BE2C (cell line): ENCODE measurements around the gene ABT1.
A peak's percentile ranks its signal among the peaks of the same experiment; 100 is the strongest.

ENCODE experiments used
- DNase-seq: peaks from one replicate; pipeline ENCODE4 v3.0.0-alpha.2; 2020
- H3K27me3 ChIP-seq: fragments of 250-450 bp; sonication (Bioruptor Pico); 2 replicates; pipeline ENCODE4 v1.5.1; 2020; ENCODE audit warnings: mild to moderate bottlenecking
- H3K36me3 ChIP-seq: fragments of 250-450 bp; sonication (Bioruptor Pico); 2 replicates; pipeline ENCODE4 v1.5.1; 2020; ENCODE audit warnings: mild to moderate bottlenecking
- H3K4me1 ChIP-seq: fragments of 250-450 bp; sonication (Bioruptor Pico); 2 replicates; pipeline ENCODE4 v1.5.1; 2020
- H3K4me3 ChIP-seq: 2 replicates; pipeline ENCODE4 v1.5.1; 2011; ENCODE audit warnings: low read depth, low read length
- H3K9me3 ChIP-seq: fragments of 250-450 bp; sonication (Bioruptor Pico); 2 replicates; pipeline ENCODE4 v1.5.1; 2020
- TF ChIP-seq, protein P1 (sequence below): IDR thresholded peaks from 2 replicates; pipeline ENCODE4 v1.5.1; 2012; ENCODE audit warnings: mild to moderate bottlenecking, low read depth, low read length

The ABT1 gene

DNA sequence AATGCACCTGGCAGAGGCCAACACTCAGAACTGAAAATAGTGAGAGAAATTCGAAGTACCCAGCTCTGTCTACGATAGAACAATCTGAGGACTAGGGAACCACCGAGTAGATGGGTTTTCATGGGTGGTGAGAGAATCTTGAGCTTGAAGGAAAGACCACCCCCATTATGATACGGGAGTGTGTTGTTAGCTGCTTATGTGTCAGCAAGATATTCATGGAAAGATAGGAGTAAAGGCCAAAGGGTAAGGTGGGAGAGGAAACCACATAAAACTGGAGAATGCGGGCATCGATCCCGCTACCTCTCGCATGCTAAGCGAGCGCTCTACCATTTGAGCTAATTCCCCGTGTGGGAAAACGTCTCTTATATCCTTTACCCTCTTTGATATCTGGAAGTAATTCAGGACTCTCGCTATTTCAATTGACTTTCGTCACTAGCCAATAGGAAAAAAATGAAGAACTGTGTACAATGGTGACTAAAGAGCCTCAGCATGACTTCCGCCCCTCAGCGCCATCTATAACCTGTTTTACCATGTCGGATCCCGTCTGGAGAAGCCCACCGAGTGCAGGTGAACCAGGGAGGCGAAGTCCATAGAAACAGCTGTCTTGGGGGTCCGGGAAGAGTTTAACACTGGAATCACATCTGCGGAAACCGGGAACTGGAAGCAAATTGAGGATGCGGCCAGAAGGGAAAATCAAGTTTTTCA, 25.0 kb upstream of the ABT1 start:
- Histone ChIP-seq H3K36me3 (no peaks in the 10 kb centered on the region), H3K4me1 (no peaks in the 10 kb centered on the region), H3K27me3 (no peaks in the 10 kb centered on the region), H3K4me3 (peak overlapping the region; percentile 87), H3K9me3 (no peaks in the 10 kb centered on the region)
- DNase-seq = peak; percentile 69
- TF ChIP-seq, protein P1, sequence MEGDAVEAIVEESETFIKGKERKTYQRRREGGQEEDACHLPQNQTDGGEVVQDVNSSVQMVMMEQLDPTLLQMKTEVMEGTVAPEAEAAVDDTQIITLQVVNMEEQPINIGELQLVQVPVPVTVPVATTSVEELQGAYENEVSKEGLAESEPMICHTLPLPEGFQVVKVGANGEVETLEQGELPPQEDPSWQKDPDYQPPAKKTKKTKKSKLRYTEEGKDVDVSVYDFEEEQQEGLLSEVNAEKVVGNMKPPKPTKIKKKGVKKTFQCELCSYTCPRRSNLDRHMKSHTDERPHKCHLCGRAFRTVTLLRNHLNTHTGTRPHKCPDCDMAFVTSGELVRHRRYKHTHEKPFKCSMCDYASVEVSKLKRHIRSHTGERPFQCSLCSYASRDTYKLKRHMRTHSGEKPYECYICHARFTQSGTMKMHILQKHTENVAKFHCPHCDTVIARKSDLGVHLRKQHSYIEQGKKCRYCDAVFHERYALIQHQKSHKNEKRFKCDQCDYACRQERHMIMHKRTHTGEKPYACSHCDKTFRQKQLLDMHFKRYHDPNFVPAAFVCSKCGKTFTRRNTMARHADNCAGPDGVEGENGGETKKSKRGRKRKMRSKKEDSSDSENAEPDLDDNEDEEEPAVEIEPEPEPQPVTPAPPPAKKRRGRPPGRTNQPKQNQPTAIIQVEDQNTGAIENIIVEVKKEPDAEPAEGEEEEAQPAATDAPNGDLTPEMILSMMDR = no peak

DNA sequence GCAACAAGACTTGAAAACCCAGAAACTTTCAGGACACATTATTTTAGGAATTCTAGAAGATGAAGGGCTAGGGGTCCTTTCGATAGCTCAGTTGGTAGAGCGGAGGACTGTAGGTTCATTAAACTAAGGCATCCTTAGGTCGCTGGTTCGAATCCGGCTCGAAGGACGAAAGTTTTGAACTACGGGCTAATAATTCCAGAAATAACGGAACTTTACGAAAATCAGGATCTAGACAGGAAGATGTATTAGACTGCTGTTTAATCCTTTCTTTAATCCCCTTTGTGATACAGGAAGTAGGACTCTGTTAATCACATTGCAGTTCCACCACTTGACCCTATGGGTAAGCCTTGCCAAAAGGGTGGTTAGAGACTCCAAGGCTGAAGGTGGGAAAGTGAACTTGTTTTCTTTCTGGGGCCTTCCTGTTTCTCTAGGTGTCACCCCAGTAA, 21.2 kb upstream of the ABT1 start:
- Histone ChIP-seq H3K4me1 (no peaks in the 10 kb centered on the region), H3K4me3 (peak overlapping the region; percentile 72), H3K27me3 (no peaks in the 10 kb centered on the region), H3K9me3 (no peaks in the 10 kb centered on the region; the same call in 1 of the 2 replicates), H3K36me3 (no peaks in the 10 kb centered on the region)
- DNase-seq = peak; percentile 64
- TF ChIP-seq, protein P1 = peak; percentile 6; the same call in 1 of the 2 replicates

DNA sequence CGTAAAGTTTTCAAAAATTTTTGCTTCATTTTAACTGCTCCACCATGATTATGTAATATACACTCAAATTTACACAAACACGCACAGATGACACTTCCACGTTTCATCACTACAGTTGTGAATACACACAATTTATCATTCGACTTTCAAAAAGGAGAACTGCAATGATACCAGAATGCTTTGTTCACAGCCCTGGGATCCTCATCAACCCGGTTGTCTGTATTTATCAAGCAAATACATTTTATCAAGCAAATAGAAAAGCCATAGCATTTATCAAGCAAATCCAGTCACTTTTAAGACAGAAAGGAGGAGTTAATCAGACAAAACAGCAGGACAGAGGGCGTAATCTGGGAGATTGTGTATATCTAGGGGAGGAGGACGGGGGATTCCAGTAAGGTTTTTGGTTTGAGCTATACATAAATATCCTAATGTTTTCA, 20.3 kb upstream of the ABT1 start:
- TF ChIP-seq, protein P1 = no peak
- H3K27me3 ChIP-seq = no peaks in the 10 kb centered on the region
- H3K9me3 ChIP-seq = no peaks in the 10 kb centered on the region; the same call in 1 of the 2 replicates
- peak overlapping the region; percentile 72 for H3K4me3 ChIP-seq
- H3K4me1 ChIP-seq = no peaks in the 10 kb centered on the region
- no peaks in the 10 kb centered on the region for H3K36me3 ChIP-seq
- DNase-seq = no peak

DNA sequence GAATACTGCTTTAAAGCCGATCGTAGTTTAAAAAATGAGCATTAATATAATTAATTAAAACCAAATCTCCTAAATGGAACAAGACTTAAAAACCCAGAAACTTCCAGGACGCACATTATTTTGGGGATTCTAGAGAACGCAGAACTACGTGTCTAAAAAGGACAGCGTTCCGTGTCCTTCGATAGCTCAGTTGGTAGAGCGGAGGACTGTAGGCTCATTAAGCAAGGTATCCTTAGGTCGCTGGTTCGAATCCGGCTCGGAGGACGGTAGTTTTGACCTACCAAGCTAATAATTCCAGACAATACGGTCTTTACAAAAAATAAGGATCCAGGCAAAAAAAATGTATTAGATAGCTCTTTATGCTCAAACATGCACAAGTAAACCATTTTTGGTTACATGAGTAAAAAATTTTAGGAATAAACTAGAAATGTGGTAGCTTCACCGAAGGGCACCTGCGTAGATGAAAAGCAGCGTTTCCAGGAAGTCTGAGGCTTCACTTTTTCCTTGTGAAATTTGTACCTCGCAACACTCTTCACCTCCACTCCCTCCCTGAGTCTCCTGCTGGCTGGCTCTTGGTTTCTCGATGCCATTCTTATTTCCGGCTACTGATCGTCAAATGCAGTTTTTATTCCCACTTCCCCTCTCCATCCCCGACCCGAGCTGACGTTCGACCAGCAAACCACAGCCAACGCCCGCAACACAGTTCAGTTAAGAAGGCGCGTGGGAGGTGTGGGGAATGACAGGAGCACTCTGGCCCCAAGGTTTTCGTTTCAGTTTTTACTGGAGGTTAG, 19.6 kb upstream of the ABT1 start:
- H3K4me1 ChIP-seq = no peaks in the 10 kb centered on the region
- TF ChIP-seq, protein P1 = no peak
- peak; percentile 77 for DNase-seq
- peak overlapping the region; percentile 72 for H3K4me3 ChIP-seq
- no peaks in the 10 kb centered on the region for H3K36me3 ChIP-seq
- H3K27me3 ChIP-seq = no peaks in the 10 kb centered on the region
- no peaks in the 10 kb centered on the region; the same call in 1 of the 2 replicates for H3K9me3 ChIP-seq

DNA sequence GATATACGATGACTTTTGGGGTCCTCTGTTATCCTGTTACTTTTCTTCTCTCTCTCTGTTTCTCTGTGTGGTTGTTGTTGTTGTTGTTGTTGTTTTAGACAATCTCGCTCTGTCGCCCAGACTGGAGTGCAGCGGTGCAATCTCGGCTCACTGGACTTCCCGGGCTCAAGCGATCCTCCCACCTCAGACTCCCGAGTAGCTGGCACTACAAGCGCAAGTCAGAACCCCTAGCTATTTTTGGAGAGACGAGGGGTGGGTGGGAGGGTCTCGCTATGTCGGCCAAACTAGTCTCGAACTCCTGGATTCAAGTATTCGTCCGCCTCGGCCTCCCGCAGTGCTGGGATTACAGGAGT, 19.1 kb upstream of the ABT1 start:
- no peaks in the 10 kb centered on the region; the same call in 1 of the 2 replicates for H3K9me3 ChIP-seq
- DNase-seq = no peak
- H3K4me3 ChIP-seq = peak overlapping the region; percentile 72
- no peaks in the 10 kb centered on the region for H3K4me1 ChIP-seq
- TF ChIP-seq, protein P1 = no peak
- H3K36me3 ChIP-seq = no peaks in the 10 kb centered on the region
- no peaks in the 10 kb centered on the region for H3K27me3 ChIP-seq
